Activated CD4-positive, alpha-beta T cell treated with anti-CD3 and anti-CD28 coated beads, Interleukin-2, amount 50 U/mL, for 4 hours (primary cell): ENCODE measurements around the gene AGBL1.

ENCODE experiments used
- DNase-seq, 2 experiments: peaks; one replicate each; pipeline ENCODE4 v3.0.0-alpha.2; 2020

AGBL1 gene

DNA sequence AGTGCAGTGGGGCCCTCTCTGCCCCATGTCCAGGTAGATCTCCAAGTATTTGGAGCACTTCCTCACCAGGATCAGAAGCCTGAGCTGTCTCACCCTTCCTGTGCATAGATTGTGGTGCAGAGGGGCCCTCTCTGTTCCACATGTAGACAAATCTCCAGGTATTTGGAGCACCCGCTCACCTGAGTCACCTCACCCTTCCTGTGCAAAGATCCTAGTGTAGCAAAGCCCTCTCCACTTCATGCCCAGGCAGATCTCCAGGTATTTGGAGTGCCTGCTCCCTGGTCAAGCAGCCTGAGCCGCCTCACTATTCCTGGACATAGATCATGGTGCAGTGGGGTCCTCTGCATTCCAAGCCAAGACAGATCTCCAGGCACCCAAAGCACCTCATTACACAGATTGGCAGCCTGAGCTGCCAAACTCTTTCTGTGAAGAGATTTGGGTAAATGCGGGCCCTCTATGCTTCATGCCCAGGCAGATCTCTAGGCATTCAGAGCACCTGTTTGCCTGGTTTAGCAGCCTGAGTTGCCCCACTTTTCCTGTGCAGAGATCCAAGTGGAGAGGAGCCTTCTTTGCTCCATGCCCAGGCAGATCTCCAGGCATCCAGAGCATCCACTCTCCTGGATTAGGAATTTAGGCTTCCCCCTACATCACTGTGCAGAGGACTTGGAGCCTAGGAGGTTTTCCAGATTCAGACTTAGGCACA lies 249.8 kb downstream of the AGBL1 start:
- no peak for DNase-seq

DNA sequence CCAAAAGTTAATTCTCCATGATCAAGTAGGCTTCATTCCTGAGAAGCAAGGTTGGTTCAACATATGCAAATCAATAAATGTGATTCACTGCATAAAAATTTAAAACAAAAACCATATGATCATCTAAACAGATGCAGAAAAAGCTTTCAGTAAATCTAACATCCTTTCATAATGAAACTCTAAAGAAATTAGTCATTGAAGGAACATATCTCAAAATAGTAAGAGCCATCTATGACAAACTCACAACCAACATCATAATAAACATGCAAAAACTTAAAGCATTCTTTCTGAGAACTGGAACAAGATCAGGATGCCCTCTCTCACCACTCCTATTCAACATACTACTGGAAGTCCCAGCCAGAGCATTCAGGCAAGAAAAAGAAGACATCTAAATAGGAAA lies 254.1 kb downstream of the AGBL1 start:
- no peak for DNase-seq

DNA sequence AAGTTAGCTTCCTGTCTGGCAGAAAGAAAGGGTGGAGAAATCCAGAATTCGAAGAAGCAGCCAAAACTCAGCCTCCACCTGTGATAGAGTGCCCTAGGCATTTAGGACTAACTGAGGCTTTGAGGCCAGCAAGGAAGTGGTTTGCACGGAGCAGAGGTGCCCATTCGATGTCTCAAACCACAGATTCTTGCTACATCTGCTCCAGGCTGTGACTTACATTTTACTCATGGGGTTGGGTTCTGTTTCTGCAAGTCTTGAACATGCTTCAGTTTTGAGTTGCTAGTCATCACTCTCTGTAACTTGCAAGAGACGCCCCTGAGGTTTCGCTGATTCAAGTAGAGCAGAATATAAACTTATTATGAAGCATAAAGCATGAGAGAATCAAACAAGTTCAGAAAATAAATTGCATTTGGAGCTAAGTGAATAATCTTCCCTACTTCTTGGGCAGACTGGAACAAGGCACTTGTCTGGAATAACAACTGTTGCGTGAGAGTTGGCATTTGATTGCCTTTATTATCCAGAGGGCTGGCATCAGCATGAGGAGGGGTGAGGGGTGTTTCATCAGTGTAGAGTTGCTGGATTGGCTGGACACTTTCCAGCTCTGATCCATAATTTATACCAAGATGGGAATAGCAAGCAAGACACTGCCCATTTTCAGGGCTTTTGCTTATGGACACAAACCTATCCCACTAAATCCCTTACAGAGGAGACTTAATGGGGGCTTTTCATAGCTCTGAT lies 256.5 kb downstream of the AGBL1 start:
- no peak for DNase-seq

DNA sequence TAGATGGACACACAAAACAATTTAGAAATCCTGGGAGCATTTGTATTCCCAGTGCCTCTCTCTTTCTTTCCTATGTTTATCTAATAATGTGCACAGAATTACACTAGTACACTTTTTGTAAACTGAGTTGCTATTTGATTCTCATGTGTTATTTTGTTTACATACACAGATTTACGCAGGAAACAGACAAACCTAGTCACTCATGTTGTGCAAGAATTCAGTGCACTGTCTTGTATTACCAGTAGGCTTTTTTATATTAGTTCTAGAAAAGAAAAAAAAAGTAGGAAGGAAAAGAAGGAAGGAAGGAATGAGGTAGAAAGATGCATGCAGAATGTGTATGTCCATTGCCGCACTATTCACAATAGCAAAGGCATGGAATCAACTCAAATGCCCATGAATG lies 257.4 kb downstream of the AGBL1 start:
- no peak for DNase-seq

DNA sequence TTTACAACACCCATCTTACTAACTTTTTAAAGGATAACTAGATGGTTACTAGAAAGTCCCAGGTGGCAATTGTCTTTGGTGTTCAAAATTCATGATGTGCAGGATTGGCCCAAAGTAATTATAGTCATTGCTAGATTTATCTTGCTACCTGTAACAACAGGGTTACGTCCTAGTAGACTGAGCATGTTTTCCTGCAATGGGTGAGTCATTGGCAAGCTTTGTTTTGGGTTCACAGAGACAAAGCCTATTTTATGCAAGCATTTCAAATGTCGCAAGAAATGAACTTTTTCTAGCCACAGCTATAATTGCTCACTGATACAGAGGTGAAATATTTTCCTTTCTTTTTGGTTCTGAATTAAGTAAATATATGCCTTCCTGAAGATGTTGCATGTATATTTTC lies 267.6 kb downstream of the AGBL1 start:
- no peak for DNase-seq

DNA sequence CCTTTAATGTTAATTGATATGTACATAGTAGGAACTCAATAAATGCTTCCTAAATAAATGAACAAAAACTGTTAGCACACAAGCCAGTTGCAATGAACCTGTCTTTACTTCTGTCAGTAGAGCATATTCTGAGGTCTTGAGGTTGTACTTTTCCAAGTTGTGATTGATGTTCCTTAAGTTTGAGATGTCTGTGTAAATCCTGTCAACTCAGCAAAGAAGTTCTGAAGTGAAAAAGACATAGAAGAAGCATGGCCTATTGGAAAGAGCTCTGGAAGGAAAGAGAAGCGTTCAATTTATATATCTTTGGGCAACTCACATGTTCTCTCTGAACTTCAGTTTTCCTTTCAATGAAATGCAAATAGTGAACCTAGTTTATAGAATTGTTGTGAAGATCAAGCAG lies 269.9 kb downstream of the AGBL1 start:
- no peak for DNase-seq

DNA sequence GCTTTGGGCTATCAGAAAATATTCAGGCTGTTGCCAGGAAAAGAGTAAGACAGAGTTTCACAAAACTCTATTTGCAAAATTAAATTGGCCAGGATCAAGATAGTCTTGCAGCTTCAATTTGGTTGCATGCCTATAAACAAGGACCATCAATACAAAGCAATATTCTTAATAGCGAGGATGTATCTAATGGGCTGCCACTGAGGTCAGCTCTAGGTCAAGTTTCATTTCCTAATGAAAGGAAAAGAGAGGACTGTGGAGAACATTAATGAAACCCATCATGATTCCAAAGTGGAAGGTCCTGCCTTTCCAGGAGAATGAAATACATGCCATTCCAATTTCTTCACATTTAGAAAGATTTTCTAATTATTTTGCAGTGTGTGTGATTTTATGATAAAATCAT lies 273.5 kb downstream of the AGBL1 start:
- DNase-seq: no peak

DNA sequence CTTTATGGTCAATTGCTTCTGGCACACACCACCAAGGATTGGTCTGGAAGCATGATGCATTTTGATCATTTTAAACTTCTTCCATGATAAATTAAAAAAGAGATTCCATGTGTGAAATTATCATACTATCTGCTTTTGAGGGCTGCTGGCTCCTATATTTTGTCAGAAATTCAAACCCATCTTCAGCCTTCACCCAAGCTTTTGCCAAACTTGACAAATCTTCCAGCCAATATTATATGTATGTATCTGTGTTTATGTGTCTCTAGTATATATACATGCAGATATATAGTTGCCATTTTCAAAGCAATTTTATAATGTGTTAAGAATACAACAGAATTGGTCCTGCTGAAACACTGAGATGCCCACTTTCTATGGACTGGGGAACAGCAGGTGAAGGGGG lies 275.7 kb downstream of the AGBL1 start:
- DNase-seq: no peak

DNA sequence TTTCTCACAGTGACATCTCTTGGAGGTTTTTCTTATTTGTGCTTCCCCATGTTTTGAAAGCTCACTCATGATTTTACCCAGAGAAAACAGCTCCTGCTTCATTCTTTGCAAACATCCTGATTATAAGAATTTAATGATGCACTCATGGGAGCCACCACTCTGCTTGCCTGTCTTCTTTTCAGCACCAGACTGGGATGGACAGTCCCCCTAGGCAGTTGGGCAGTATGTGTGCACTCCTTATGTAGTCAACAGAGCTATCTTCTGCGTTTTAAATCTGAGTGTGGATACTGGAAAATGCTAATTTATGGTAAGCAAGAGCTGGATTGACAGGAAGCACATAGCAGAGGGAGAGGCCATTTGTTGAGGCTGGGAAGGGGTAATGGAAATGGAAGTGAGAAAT lies 276.1 kb downstream of the AGBL1 start:
- DNase-seq: no peak

DNA sequence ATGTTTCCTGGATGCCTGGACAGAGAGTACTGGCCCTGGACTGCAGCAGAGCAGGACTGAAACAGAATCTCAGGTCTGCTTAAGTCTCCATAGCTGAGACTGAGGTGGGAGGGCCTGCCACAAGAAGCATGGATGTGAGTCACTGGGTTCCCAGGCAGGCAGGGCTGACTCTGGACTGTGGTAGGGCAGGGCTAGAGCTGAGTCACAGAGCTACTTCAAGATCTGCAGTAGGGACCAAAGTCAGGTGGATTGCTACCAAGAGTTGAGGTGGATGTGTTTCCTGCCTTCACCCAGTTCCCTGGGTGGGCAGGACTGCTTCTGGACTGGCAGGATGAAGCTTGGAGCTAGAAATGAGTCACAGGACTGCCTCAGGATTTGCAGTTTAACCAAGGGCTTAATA lies 282.9 kb downstream of the AGBL1 start:
- DNase-seq: no peak

DNA sequence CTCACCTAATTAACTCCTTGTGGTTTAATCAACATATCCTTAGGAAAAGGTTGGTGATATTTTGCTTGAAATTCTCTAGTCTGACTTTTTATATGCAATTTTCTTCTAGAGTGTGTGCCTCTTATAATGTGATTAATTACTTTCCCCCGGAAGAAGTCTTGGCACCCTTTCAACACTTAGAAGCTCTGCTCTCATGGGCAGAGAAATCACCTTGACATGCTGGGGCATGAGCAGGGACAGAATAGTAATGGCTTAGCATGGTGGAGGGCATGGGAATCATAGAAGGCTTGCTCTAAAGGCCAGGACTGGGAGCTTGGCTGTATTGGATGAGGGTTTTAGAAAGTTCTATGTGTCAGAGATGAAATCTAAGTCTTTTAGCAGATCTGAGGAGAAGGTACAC lies 293.5 kb downstream of the AGBL1 start:
- DNase-seq: no peak

DNA sequence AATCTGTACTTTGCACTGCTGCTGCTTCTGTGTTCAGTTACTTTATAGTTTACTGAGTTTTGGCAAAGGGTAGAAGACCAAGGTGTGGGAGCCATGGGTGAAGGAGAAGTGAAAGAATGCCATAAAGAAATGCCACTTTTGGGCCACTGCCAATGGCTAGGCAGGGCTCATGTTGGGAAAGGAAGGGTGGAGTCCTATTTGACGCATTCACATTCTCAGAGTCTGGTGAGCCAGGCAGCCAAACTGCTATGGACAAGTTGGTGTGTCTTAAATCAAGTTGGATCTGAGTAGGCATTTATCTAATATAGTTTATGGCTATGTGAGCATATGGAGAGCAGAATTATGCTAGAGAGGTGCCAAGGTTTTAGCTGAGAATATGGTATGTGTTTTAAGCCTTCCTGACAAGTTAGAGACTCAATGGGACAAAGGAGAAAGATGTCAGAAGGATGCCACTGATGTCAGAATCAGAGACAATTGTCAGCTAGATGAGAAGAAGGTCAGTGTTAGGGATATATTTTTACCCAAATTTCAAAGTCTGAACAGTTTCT lies 296.1 kb downstream of the AGBL1 start:
- no peak for DNase-seq

DNA sequence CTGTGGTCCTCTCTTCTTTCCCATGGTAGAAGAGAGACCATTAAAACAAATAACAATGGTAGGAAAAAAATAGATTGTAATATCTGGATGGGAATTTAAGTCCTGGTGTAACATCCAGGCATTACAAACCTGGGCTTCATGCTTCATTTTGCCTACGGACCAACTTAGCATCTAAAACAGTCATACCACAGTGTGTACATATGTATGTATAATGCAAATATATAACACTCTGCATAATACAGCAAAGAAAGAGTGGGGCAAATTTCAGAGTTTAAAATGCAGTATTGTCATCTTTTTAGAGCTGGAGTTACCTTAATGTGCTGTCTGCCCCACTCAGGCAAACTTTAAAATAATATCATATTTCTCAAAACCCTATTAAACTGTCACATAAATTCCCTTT lies 298.2 kb downstream of the AGBL1 start:
- DNase-seq: no peak

DNA sequence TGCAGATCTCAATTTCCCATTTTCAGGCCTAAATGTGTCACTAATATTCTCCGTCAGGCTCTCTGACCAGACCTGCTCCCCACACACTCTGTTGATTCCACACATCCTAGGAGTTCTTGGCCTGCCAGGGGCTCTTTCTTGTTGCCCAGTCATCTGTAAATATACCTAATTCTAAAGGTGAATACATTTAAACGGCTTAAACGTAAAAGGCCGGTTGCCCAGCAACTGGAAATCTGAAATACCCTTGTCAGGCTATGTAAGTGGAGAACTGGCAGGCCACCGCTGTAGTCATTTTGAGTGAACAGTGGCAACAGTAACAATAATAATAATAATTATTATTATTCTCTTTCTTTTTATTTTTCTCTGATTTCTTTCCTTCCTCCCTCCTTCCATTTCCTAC lies 302.7 kb downstream of the AGBL1 start:
- no peak for DNase-seq

DNA sequence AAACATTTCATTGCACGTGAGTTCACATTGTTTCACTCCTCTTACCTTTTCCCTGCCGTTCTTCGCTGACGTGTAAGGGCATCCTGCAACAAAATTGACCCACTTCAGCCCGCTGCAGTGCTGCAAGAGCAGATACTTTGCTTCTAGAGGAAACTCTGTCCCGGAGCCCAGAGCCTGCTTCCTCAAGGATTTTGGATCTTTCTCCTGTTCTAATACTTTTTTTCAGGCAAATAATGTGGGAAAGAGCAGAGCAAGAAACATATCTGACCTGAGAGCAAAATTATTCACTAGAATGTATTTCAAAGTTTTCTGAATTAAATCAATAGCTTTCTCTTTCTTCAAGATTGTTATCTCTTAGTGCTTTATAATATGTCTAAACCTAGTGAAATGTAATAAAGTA lies 303.9 kb downstream of the AGBL1 start:
- DNase-seq: no peak

DNA sequence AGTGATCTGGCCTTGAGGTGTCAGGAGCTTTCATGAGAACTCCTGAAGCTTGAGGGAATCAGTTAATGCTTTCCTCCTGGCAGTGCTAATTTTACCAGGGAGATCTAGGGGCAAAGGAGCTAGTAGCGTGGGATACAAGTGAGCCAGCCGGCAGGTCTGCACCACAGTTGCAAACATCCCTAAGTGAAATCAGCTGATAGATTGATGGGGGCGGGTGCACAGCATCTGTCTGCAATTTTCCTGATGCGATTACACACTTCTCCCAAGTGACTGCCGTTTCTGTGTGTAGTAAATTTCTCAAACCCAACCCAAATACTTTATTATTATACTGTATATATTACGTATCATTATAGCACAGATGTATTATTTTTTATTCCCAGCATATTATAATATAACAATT lies 304.5 kb downstream of the AGBL1 start:
- DNase-seq: no peak

DNA sequence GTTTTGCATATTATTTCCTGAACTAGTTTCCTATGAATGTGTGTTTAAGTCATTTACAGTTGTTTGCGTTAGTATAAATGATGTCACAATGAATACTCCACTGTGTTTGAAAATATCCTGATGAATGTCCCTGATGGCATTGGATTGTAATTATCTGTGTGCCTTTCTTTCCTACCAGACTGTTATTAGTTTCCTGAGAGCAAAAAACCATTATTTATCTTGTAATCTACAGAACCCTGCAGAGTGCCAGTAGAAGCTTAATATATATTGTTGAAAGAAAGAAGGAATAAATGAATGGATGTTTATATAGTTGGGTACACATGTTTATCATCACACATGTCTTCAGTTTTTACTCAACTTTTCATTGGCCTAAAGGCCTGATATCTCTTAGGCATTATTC lies 312.6 kb downstream of the AGBL1 start:
- DNase-seq: no peak

DNA sequence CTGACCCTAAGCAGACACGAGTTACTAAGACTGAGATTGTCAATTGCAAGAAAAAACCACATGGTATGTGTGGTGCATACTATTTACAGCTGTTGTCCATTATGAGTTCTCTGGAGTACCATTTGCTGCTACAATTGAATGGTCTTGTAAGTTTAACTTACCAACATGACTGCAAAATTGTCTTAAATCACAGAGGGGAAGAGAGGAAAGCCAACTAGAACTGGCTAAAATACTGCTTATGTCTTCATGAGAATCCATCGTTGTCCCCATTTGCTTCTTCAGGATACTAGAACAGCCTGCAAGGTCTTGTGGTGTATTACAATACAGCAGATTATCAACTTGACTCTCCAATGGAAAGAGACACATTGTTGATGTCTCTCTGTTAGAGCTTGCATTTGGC lies 313.2 kb downstream of the AGBL1 start:
- no peak for DNase-seq

DNA sequence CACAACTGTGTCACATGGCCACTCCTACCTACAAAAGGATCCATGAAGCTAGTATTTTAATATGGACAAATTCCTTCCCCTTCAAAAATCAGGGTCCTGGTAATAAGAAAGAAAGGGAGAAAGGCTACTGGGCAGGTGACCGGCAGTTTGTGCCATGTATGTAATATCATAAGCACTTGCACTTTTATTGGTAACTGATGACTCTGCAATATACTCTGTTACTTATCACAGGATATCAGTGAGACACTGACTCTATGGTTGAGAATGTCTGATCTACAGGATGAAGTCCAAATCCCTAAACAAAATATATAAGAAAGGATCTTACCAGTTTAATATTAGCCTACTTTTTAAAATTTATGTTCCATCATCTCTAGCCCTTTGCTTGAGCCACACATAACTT lies 315.2 kb downstream of the AGBL1 start:
- no peak for DNase-seq

DNA sequence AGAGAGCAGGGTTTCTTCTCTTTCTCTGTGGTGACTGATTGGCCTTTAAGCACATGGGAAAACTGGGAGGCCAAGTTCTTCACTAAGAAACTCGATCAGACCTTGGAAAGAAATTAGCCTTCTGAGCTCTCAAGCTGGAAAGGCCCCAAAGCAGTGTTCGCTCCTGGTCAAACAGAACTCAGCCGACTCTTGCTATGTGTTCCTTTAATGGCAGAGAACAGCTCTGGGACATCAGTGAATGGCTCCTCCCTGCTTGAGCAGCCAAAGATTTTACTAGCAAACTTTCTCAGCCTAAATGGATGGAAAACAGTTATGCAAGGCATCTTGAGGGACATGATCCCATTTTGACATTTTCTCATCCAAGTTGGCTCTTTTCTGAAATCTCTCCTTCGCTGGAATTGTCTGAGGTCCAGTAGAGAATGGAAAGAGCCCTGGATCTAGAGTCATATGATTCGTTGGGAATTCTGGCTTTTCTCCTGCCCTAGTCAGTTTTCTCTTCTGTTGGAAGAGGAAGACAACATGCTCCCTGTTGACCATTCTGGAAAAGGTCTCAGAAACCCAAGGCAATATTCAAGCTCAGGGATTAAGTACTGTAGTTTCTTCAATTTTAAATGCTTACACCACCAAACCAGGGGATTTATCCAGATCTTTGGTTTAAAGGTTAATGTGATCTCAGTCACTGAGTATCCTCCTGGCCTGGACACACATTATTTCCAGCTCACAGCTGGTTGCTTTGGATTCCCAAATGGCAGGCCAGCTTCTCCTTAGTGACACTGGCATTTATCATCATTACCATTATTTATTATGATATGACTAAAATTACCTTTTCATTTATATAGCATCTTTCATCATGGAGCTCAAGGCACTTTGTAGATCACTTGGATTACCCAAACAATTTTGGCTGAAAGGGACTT lies 319.6 kb downstream of the AGBL1 start:
- DNase-seq: no peak

DNA sequence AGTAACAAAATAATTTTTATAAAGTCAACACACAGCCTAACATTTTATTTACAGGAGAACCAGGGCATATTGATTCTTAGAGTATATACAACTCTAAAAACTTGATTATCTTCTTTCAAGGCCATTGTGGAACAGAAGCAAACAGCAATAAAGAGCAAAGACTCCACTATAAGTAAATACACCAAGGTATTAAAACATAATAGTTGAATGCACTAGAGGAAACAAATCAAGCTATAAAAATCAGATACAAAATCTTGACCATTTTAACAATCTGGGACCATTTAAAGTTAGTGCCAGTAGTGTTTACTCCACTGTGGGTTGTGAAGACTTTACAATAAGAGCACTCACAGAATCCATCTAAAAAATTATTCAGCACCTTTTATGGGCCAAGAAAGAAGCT lies 323.6 kb downstream of the AGBL1 start:
- DNase-seq: no peak

DNA sequence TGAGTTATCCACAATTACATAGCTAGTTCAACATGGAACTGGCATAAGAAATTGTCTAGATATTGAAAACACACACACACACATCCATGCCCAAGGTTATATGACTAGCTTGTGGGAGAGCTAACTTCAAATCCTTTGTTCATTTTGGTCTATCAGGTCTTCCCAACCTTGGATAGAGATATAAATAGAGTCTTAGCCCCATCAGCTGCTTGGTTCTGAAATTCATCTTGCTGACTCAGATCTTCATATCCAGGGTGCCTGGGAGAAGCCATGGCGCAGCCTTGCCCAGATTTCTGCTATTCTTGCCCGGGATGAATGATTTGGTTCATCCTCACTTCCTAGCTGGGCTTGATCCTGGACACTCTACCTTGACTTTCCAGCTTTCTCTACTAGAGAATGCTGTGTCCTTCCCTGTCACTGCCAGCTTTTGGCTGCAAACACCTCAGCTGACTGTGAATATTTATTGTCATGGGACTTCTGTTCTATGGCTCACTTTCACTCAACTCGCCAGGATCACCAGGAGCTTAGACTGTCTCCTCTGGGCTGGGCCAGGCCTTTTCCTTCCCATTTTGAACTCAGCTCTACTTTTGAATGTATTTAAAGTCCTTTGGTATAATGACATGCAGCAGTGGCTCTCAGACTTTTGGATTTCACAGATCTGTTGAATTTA lies 324.4 kb downstream of the AGBL1 start:
- DNase-seq: no peak

DNA sequence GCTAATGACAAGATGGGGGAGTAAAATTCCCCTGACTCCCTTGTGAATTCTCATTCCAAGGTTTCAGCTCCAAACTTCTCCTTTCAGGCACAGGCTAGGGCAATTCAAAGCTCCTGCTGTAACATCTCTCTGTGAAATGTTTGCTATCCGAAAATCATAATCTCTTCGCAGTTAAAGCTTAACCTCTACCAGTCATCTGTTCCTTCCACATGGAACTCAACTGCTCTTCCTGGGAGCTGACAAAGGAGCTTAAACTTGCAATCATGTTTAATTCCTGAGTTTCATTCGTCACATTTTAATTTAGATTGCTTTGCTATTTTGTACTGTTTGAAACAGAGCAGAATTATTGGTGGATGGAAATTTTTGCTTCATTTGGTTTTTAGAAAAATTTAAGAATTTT lies 328.6 kb downstream of the AGBL1 start:
- no peak for DNase-seq
